Lower leg skin (tissue), 3 donors: ENCODE results near the gene HSPB6.

Experiments
- CTCF ChIP-seq, 3 donors: fragments of 450-650 bp; IDR thresholded peaks; one replicate each; pipeline ENCODE4 v1.5.1; 2016; ENCODE audit warnings: antibody characterized with exemption in 3 of 3, mild to moderate bottlenecking in 3 of 3, moderate library complexity in 2 of 3
- POLR2A ChIP-seq, 2 donors: fragments of 450-650 bp; IDR thresholded peaks; one replicate each; pipeline ENCODE4 v1.6.1; 2016 to 2017; ENCODE audit warnings: antibody characterized with exemption in 2 of 2, mild to moderate bottlenecking in 1 of 2, moderate library complexity in 1 of 2

GRCh38 chr19:35745328-35746086 is 11.3 kb downstream of the HSPB6 start, which contains the start of the genes PSENEN and U2AF1L4:
- TF ChIP-seq CTCF (IDR thresholded peaks at IDR 0.05) (no peak), POLR2A (IDR thresholded peaks at IDR 0.05) (no peak)
